OCI-LY1 (cell line): ENCODE data around the gene STK17B.

Experiments used
- H2AFZ ChIP-seq: fragments of 200-600 bp; sonication (generic), shearing (Covaris generic); 2 replicates; pipeline ENCODE4 v1.6.0; 2014; ENCODE audit warnings: antibody characterized with exemption, mild to moderate bottlenecking, low read length
- H3F3A ChIP-seq: fragments of 200-600 bp; sonication (generic), shearing (Covaris generic); 2 replicates; pipeline ENCODE4 v1.6.0; 2014; ENCODE audit warnings: mild to moderate bottlenecking, antibody characterized with exemption, low read length, moderate library complexity; ENCODE audit not compliant: insufficient read depth
- H3K27ac ChIP-seq: fragments of 200-600 bp; sonication (generic); 2 replicates; pipeline ENCODE4 v1.5.1; 2014; ENCODE audit warnings: low read length, mixed run types, mild to moderate bottlenecking, low read depth; ENCODE audit not compliant: poor library complexity, severe bottlenecking
- H3K27me3 ChIP-seq: fragments of 200-600 bp; sonication (generic); 2 replicates; pipeline ENCODE4 v1.6.0; 2014; ENCODE audit warnings: antibody characterized with exemption, mild to moderate bottlenecking, low read length, moderate library complexity; ENCODE audit not compliant: insufficient read depth
- H3K36me3 ChIP-seq: fragments of 200-600 bp; sonication (generic); 2 replicates; pipeline ENCODE4 v1.6.1; 2014; ENCODE audit warnings: mild to moderate bottlenecking, antibody characterized with exemption, low read length, moderate library complexity, mixed read lengths; ENCODE audit not compliant: insufficient read depth
- H3K4me1 ChIP-seq: fragments of 200-600 bp; sonication (generic); 2 replicates; pipeline ENCODE4 v1.5.1; 2014; ENCODE audit warnings: mild to moderate bottlenecking, low read length, moderate library complexity; ENCODE audit not compliant: insufficient read depth, severe bottlenecking
- H3K4me2 ChIP-seq: fragments of 200-600 bp; sonication (generic), shearing (Covaris generic); 2 replicates; pipeline ENCODE4 v1.6.1; 2014; ENCODE audit warnings: low read length
- H3K4me3 ChIP-seq: fragments of 200-600 bp; sonication (generic); 2 replicates; pipeline ENCODE4 v1.5.1; 2014; ENCODE audit warnings: low read length, low read depth, mild to moderate bottlenecking, mixed read lengths; ENCODE audit not compliant: poor library complexity, severe bottlenecking
- H3K79me2 ChIP-seq: fragments of 200-600 bp; shearing (Covaris generic); 2 replicates; pipeline ENCODE4 v1.6.1; 2016; ENCODE audit warnings: mixed run types, low read length, mixed read lengths; ENCODE audit not compliant: insufficient read depth
- H3K9ac ChIP-seq: fragments of 200-600 bp; sonication (generic), shearing (Covaris generic); 2 replicates; pipeline ENCODE4 v1.6.1; 2014; ENCODE audit warnings: mild to moderate bottlenecking, low read length, mixed read lengths
- H3K9me2 ChIP-seq: fragments of 200-600 bp; sonication (generic), shearing (Covaris generic); 2 replicates; pipeline ENCODE4 v1.6.1; 2014; ENCODE audit warnings: low read depth, mild to moderate bottlenecking, low read length, mixed read lengths
- H3K9me3 ChIP-seq: fragments of 200-600 bp; shearing (Covaris generic); 2 replicates; pipeline ENCODE4 v1.6.1; 2014; ENCODE audit warnings: low read length, mixed read lengths
- H4K20me1 ChIP-seq: fragments of 200-600 bp; sonication (generic), shearing (Covaris generic); 2 replicates; pipeline ENCODE4 v1.6.0; 2016; ENCODE audit warnings: mild to moderate bottlenecking, low read length; ENCODE audit not compliant: insufficient read depth
- EZH2 ChIP-seq: fragments of 200-600 bp; sonication (generic), shearing (Covaris generic); IDR thresholded peaks from 2 replicates; pipeline ENCODE4 v1.8.0; 2017; ENCODE audit warnings: borderline replicate concordance, mixed run types, mild to moderate bottlenecking, antibody characterized with exemption, low read length, moderate library complexity, mixed read lengths
- TF ChIP-seq, protein P1 (sequence below): fragments of 200-600 bp; sonication (generic), shearing (Covaris generic); IDR thresholded peaks from 2 replicates; pipeline ENCODE4 v1.5.1; 2017; ENCODE audit warnings: mild to moderate bottlenecking, antibody characterized with exemption, low read length, moderate library complexity, mixed read lengths

STK17B gene

DNA sequence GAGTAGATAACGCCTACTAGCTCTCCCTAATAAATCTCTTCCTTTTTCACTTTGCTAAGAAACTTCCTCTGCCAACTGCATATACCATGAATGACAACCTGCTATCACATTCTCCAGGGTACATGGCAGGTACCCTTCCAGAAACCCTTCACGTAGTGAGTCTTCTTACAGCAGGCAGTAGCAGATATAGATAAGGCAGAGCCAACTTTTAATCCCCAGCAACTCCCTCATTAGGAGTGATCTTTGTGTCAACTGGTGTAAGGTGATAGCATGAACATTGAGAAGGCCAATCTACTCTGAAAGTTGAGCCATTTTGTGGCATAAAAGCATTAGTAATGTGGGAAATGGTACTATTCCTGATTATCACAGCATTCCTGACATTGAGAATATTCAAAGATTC, 5.7 kb upstream of the STK17B start:
- H3K4me1 ChIP-seq = peaks cover 69% of the 10 kb centered on the region

DNA sequence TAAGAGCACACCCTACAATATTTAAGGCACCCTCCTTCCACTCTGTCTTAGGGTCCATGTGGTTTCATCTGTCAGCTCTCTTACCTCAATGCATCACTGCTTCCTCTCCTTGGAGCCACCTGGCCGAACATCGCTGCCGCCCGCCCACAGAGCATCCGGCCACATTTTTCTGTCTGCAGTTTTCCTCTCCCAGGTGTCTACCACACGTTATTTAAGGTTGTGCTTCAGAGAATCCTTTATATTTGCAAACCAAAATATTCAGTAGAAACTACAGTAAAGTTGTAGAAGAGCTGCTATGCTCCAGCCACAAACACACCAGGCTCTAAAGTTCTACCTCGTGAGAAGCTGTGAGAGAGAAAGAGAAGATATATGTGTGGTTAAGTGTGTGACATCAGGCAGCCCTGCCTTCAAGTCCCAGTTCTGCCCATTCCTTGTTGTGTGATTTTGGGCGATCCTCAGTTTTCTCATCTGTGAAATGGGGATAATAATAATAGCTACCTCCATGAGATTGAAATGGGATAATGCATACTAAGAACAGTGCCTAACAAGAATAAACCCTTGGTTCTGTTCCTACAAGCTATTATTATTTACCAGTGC, 4.9 kb upstream of the STK17B start:
- Histone ChIP-seq H3K79me2 (peaks cover 35% of the 10 kb centered on the region), H3K36me3 (peaks cover 38% of the 10 kb centered on the region), H3K27me3 (no peaks in the 10 kb centered on the region), H3K4me3 (peak overlapping the region; percentile 88), H2AFZ (no peak overlapping the region), H3K9ac (peak overlapping the region; percentile 98), H3K9me2 (no peaks in the 10 kb centered on the region), H3K4me1 (peaks cover 65% of the 10 kb centered on the region), H4K20me1 (no peaks in the 10 kb centered on the region), H3K9me3 (no peaks in the 10 kb centered on the region), H3K4me2 (peak overlapping the region; percentile 90), H3K27ac (peak overlapping the region; percentile 99), H3F3A (0 out of 2 replicates have a peak, but pooled peaks cover 11% of the 10 kb centered on the region)
- no peak for TF ChIP-seq EZH2
- TF ChIP-seq, protein P1, sequence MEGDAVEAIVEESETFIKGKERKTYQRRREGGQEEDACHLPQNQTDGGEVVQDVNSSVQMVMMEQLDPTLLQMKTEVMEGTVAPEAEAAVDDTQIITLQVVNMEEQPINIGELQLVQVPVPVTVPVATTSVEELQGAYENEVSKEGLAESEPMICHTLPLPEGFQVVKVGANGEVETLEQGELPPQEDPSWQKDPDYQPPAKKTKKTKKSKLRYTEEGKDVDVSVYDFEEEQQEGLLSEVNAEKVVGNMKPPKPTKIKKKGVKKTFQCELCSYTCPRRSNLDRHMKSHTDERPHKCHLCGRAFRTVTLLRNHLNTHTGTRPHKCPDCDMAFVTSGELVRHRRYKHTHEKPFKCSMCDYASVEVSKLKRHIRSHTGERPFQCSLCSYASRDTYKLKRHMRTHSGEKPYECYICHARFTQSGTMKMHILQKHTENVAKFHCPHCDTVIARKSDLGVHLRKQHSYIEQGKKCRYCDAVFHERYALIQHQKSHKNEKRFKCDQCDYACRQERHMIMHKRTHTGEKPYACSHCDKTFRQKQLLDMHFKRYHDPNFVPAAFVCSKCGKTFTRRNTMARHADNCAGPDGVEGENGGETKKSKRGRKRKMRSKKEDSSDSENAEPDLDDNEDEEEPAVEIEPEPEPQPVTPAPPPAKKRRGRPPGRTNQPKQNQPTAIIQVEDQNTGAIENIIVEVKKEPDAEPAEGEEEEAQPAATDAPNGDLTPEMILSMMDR = no peak

More for the DNA sequence above, 5.7 kb upstream of the STK17B start:
- Histone ChIP-seq H3K9me2 (no peaks in the 10 kb centered on the region), H3K36me3 (peaks cover 32% of the 10 kb centered on the region), H3K9ac (peak overlapping the region; percentile 69), H3K9me3 (no peaks in the 10 kb centered on the region), H3K27ac (peak overlapping the region; percentile 99), H3K27me3 (no peaks in the 10 kb centered on the region), H3K4me2 (peak overlapping the region; percentile 90), H2AFZ (no peak overlapping the region), H4K20me1 (no peaks in the 10 kb centered on the region), H3K79me2 (peaks cover 33% of the 10 kb centered on the region), H3F3A (0 out of 2 replicates have a peak, but pooled peaks cover 11% of the 10 kb centered on the region), H3K4me3 (peak overlapping the region; percentile 88)
- TF ChIP-seq, protein P1 = no peak
- TF ChIP-seq EZH2 = no peak

DNA sequence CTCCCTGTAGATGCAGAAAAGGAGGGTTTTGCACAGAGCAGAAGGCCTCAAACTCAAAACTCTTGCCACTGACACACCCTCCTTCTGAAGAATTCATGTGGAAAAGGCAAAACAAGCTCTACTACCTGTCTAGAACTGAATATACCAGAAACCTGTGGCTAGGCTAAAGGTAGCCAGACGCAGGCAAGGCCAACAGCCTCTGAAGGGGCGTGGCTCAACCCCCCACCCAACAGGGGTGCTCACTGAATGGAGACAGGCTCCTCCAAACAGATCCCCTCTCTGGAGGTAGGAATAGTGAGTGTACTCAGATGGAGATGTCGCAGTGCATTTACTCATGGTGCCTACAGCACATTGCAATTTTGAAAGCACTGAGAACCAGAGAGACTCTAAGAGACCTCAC, 3.0 kb upstream of the STK17B start:
- H3K27ac ChIP-seq = peak overlapping the region; percentile 99
- TF ChIP-seq, protein P1 = no peak
- no peak for TF ChIP-seq EZH2
- H3K9me2 ChIP-seq = no peaks in the 10 kb centered on the region
- no peaks in the 10 kb centered on the region for H3K27me3 ChIP-seq
- peaks cover 56% of the 10 kb centered on the region for H3K36me3 ChIP-seq
- no peaks in the 10 kb centered on the region for H4K20me1 ChIP-seq
- peaks cover 54% of the 10 kb centered on the region for H3K79me2 ChIP-seq
- peak overlapping the region; percentile 88 for H3K4me3 ChIP-seq
- H3K9ac ChIP-seq = peak overlapping the region; percentile 98
- no peak overlapping the region for H2AFZ ChIP-seq
- 0 out of 2 replicates have a peak, but pooled peaks cover 11% of the 10 kb centered on the region for H3F3A ChIP-seq
- peaks cover 57% of the 10 kb centered on the region for H3K4me1 ChIP-seq
- H3K4me2 ChIP-seq = peak overlapping the region; percentile 90
- no peaks in the 10 kb centered on the region for H3K9me3 ChIP-seq
